ENCODE measurements around the gene SORBS2.

The SORBS2 gene

DNA sequence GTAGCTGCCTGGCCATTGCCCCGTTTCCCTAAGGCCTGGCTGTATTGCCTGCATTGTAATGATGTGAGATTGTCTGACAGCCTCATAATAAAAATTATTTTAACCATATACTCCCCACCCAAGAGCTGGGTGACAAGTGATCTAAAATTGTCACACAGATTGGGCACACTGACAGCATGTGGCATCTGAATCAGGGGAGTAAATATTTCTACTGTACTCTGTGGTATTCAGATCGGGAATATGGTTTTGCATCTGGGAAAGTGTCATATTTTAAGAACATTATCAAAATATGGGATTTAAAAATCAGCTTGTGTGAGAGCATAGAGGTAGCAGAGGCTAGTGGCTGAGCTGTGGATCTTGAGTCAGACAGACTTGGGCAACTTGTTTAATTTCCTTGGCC, 140.9 kb downstream of the SORBS2 start:
- H3K4me3 ChIP-seq (ENCODE audit: low read depth, low read length) = no peak overlapping the region
- H3K79me2 ChIP-seq = no peaks in the 10 kb centered on the region
- no peaks in the 10 kb centered on the region for H3K9me3 ChIP-seq (ENCODE audit: control insufficient read depth, low read length)
- TF ChIP-seq, protein P1, sequence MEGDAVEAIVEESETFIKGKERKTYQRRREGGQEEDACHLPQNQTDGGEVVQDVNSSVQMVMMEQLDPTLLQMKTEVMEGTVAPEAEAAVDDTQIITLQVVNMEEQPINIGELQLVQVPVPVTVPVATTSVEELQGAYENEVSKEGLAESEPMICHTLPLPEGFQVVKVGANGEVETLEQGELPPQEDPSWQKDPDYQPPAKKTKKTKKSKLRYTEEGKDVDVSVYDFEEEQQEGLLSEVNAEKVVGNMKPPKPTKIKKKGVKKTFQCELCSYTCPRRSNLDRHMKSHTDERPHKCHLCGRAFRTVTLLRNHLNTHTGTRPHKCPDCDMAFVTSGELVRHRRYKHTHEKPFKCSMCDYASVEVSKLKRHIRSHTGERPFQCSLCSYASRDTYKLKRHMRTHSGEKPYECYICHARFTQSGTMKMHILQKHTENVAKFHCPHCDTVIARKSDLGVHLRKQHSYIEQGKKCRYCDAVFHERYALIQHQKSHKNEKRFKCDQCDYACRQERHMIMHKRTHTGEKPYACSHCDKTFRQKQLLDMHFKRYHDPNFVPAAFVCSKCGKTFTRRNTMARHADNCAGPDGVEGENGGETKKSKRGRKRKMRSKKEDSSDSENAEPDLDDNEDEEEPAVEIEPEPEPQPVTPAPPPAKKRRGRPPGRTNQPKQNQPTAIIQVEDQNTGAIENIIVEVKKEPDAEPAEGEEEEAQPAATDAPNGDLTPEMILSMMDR (IDR thresholded peaks at IDR 0.05) = no peak
- no peaks in the 10 kb centered on the region for H3K36me3 ChIP-seq (ENCODE audit: control insufficient read depth, insufficient read depth, low read length)
- no peaks in the 10 kb centered on the region for H3K27me3 ChIP-seq (ENCODE audit: control insufficient read depth, insufficient read depth, low read length)
- H3K9ac ChIP-seq = no peak overlapping the region
- no peak overlapping the region for H2AFZ ChIP-seq
- H3K4me2 ChIP-seq (ENCODE audit: low read length) = no peak overlapping the region
- H3K27ac ChIP-seq = no peak overlapping the region
- no peaks in the 10 kb centered on the region for H3K4me1 ChIP-seq

GRCh38 chr4:185669288-185669687, 142.7 kb downstream of the SORBS2 start:
- Histone ChIP-seq H3K36me3 (ENCODE audit: control insufficient read depth, insufficient read depth, low read length) (no peaks in the 10 kb centered on the region), H2AFZ (no peak overlapping the region), H3K4me1 (no peaks in the 10 kb centered on the region), H3K9ac (no peak overlapping the region), H3K27ac (no peak overlapping the region), H3K79me2 (no peaks in the 10 kb centered on the region), H3K9me3 (ENCODE audit: control insufficient read depth, low read length) (no peaks in the 10 kb centered on the region), H3K4me2 (ENCODE audit: low read length) (no peak overlapping the region), H3K4me3 (ENCODE audit: low read depth, low read length) (no peak overlapping the region), H3K27me3 (ENCODE audit: control insufficient read depth, insufficient read depth, low read length) (no peaks in the 10 kb centered on the region)
- TF ChIP-seq, protein P1 (IDR thresholded peaks at IDR 0.05) = no peak

- no peaks in the 10 kb centered on the region for H3K79me2 ChIP-seq
- no peak overlapping the region for H3K4me3 ChIP-seq (ENCODE audit: low read depth, low read length)
- no peaks in the 10 kb centered on the region for H3K4me1 ChIP-seq
- no peaks in the 10 kb centered on the region for H3K27me3 ChIP-seq (ENCODE audit: control insufficient read depth, insufficient read depth, low read length)
- no peak overlapping the region for H3K4me2 ChIP-seq (ENCODE audit: low read length)
- TF ChIP-seq, protein P1 (IDR thresholded peaks at IDR 0.05) = no peak
- H3K9ac ChIP-seq = no peak overlapping the region
- H3K27ac ChIP-seq = no peak overlapping the region
- no peaks in the 10 kb centered on the region for H3K9me3 ChIP-seq (ENCODE audit: control insufficient read depth, low read length)
- no peaks in the 10 kb centered on the region for H3K36me3 ChIP-seq (ENCODE audit: control insufficient read depth, insufficient read depth, low read length)
- H2AFZ ChIP-seq = no peak overlapping the region
Measured at GRCh38 chr4:185666156-185666555, 145.8 kb downstream of the SORBS2 start.

GRCh38 chr4:185665655-185666054, 146.3 kb downstream of the SORBS2 start:
- no peaks in the 10 kb centered on the region for H3K9me3 ChIP-seq (ENCODE audit: control insufficient read depth, low read length)
- TF ChIP-seq, protein P1 (IDR thresholded peaks at IDR 0.05) = no peak
- H3K27me3 ChIP-seq (ENCODE audit: control insufficient read depth, insufficient read depth, low read length) = no peaks in the 10 kb centered on the region
- H3K27ac ChIP-seq = no peak overlapping the region
- no peaks in the 10 kb centered on the region for H3K4me1 ChIP-seq
- no peak overlapping the region for H3K4me3 ChIP-seq (ENCODE audit: low read depth, low read length)
- H3K36me3 ChIP-seq (ENCODE audit: control insufficient read depth, insufficient read depth, low read length) = no peaks in the 10 kb centered on the region
- H3K9ac ChIP-seq = no peak overlapping the region
- no peak overlapping the region for H3K4me2 ChIP-seq (ENCODE audit: low read length)
- no peaks in the 10 kb centered on the region for H3K79me2 ChIP-seq
- no peak overlapping the region for H2AFZ ChIP-seq

DNA sequence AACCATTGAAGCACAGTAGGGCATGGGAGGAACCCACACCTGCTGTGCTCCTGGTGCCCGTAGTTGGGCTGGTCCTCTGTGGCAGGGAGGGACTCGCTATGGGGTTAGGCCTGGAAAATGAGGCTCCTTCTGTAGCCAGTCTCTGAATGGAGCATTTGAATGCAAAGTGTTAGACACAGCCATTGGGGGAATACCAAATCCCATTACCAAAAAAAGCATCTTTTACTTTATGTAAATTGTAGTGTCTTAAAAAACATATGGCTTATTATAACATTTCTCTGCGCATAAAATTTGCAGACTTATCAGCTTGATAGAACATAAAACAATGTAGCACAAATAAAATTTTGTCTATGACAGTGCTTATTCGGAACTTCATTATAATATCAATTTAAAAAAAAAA, 147.5 kb downstream of the SORBS2 start:
- Histone ChIP-seq H3K4me1 (no peaks in the 10 kb centered on the region), H3K27me3 (ENCODE audit: control insufficient read depth, insufficient read depth, low read length) (no peaks in the 10 kb centered on the region), H3K9ac (no peak overlapping the region), H3K79me2 (no peaks in the 10 kb centered on the region), H3K4me3 (ENCODE audit: low read depth, low read length) (no peak overlapping the region), H3K36me3 (ENCODE audit: control insufficient read depth, insufficient read depth, low read length) (no peaks in the 10 kb centered on the region), H2AFZ (no peak overlapping the region), H3K27ac (no peak overlapping the region), H3K9me3 (ENCODE audit: control insufficient read depth, low read length) (no peaks in the 10 kb centered on the region), H3K4me2 (ENCODE audit: low read length) (no peak overlapping the region)
- TF ChIP-seq, protein P1 (IDR thresholded peaks at IDR 0.05) = no peak
